ENCODE measurements around the gene MICA. TPM values are rescaled to one million over a fixed set of nuclear protein-coding genes. Genes with fewer than 3 reads are reported as not detected.
"Not testable (repeated sequence)": the region's sequence is repeated elsewhere in the genome, so short reads cannot be mapped to it uniquely, and the experiment has no call there.

Gene MICA
- total RNA-seq, 3 donors from 2014 or later: 4.0 to 6.4 (median 4.7) TPM

DNA sequence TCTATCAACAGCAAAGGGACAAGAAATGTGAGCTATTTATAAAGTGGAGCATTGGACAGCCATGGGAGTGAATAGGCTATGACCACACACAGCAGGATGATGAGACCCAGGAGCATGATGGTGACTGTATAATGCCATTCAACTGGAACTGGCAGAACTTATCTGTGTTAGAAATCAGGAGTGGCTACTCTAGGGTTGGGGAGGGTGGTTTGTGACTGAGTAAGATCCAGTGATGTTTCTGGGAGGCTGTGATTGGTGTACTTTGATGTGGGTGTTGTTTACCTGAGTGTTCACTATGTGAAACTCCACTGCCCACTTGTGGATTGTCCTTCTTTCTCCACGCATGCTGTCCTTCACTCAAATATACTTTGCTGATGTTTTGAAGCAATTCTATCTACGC, 34.9 kb upstream of the MICA start:
- H3K27me3 Mint-ChIP-seq (ENCODE audit: low read depth): peaks cover 31% of the 10 kb centered on the region

GRCh38 chr6:31374118-31374517, 29.3 kb upstream of the MICA start:
- H3K9me3 Mint-ChIP-seq: peaks cover 10% of the 10 kb centered on the region
- not testable (repeated sequence) for ATAC-seq; H3K36me3 Mint-ChIP-seq (ENCODE audit: insufficient read depth); H3K4me1 Mint-ChIP-seq (ENCODE audit: low read depth); H3K4me3 Mint-ChIP-seq; DNase-seq
- H3K27me3 Mint-ChIP-seq (ENCODE audit: low read depth): peaks cover 26% of the 10 kb centered on the region

More for the DNA sequence above, 34.9 kb upstream of the MICA start:
- Mint-ChIP-seq H3K36me3 (ENCODE audit: insufficient read depth) (peaks cover 7% of the 10 kb centered on the region), H3K9me3 (peaks cover 10% of the 10 kb centered on the region), H3K4me3 (no peak overlapping the region), H3K4me1 (ENCODE audit: low read depth) (peaks cover 27% of the 10 kb centered on the region)
- DNase-seq (no peak), ATAC-seq (no peak)

DNA sequence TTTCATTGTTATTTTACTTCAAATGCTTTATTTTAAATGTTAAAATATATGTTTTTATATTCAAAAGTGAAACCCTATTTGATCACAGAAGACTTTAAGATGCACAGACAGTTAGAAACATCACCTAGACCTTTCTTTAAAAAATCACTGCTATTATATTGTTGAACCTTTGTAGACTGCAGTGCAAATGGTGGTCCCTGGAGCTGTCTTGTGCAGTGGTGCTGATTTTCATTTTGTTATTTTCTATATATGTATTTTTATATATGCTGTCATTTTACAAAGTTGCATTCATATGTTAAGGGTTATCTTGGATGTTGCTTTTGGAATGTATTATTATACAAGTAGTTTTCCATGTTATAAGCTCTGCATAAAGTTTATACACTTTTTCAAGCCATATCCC, 27.7 kb upstream of the MICA start:
- no peak overlapping the region for H3K4me3 Mint-ChIP-seq
- H3K36me3 Mint-ChIP-seq (ENCODE audit: insufficient read depth): peaks cover 5% of the 10 kb centered on the region
- H3K4me1 Mint-ChIP-seq (ENCODE audit: low read depth): peaks cover 3% of the 10 kb centered on the region
- peaks cover 27% of the 10 kb centered on the region for H3K27me3 Mint-ChIP-seq (ENCODE audit: low read depth)
- peaks cover 10% of the 10 kb centered on the region for H3K9me3 Mint-ChIP-seq
- DNase-seq: no peak
- no peak for ATAC-seq

- H3K9me3 Mint-ChIP-seq: peaks cover 8% of the 10 kb centered on the region
- H3K4me1 Mint-ChIP-seq (ENCODE audit: low read depth): peaks cover 2% of the 10 kb centered on the region
- ATAC-seq (no peak), DNase-seq (no peak)
- peaks cover 4% of the 10 kb centered on the region for H3K36me3 Mint-ChIP-seq (ENCODE audit: insufficient read depth)
- no peak overlapping the region for H3K4me3 Mint-ChIP-seq
- peaks cover 28% of the 10 kb centered on the region for H3K27me3 Mint-ChIP-seq (ENCODE audit: low read depth)
These were observed 26.4 kb upstream of the MICA start for GRCh38 chr6:31377029-31377428.

GRCh38 chr6:31378062-31378720, 25.2 kb upstream of the MICA start:
- no peak overlapping the region for H3K4me3 Mint-ChIP-seq
- H3K36me3 Mint-ChIP-seq (ENCODE audit: insufficient read depth): no peaks in the 10 kb centered on the region
- DNase-seq: no peak
- H3K4me1 Mint-ChIP-seq (ENCODE audit: low read depth): no peaks in the 10 kb centered on the region
- H3K27me3 Mint-ChIP-seq (ENCODE audit: low read depth): peaks cover 25% of the 10 kb centered on the region
- no peaks in the 10 kb centered on the region for H3K9me3 Mint-ChIP-seq
- no peak for ATAC-seq

DNA sequence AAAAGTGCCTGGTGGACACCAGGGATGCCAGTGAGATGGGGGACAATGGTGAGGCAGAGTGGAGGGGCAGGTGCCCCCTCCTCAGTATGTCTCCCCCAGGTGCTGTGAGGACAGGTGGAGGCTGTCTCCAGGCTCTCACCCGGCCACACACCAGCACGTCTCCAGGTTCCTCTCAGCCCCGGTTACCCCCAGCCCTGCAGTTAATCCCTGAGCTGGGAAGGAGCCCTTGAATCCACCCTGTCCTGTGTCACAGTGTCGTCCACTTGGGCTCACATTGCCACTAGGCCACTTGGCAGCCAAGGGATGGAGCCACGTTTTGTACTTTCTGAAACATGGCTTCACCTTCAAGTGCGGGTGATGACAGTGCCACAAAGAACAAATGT, 24.7 kb upstream of the MICA start:
- H3K4me3 Mint-ChIP-seq: no peak overlapping the region
- no peaks in the 10 kb centered on the region for H3K36me3 Mint-ChIP-seq (ENCODE audit: insufficient read depth)
- H3K9me3 Mint-ChIP-seq: no peaks in the 10 kb centered on the region
- no peak for ATAC-seq
- no peaks in the 10 kb centered on the region for H3K4me1 Mint-ChIP-seq (ENCODE audit: low read depth)
- DNase-seq: no peak
- H3K27me3 Mint-ChIP-seq (ENCODE audit: low read depth): peaks cover 25% of the 10 kb centered on the region

- Mint-ChIP-seq H3K4me3 (no peak overlapping the region), H3K36me3 (ENCODE audit: insufficient read depth) (no peaks in the 10 kb centered on the region), H3K4me1 (ENCODE audit: low read depth) (no peaks in the 10 kb centered on the region), H3K9me3 (no peaks in the 10 kb centered on the region), H3K27me3 (ENCODE audit: low read depth) (peaks cover 25% of the 10 kb centered on the region)
- no peak for DNase-seq
- ATAC-seq: no peak
These were observed 23.5 kb upstream of the MICA start for GRCh38 chr6:31379850-31380249.

- no peaks in the 10 kb centered on the region for H3K36me3 Mint-ChIP-seq (ENCODE audit: insufficient read depth)
These were observed 21.7 kb upstream of the MICA start for GRCh38 chr6:31381666-31382065.

DNA sequence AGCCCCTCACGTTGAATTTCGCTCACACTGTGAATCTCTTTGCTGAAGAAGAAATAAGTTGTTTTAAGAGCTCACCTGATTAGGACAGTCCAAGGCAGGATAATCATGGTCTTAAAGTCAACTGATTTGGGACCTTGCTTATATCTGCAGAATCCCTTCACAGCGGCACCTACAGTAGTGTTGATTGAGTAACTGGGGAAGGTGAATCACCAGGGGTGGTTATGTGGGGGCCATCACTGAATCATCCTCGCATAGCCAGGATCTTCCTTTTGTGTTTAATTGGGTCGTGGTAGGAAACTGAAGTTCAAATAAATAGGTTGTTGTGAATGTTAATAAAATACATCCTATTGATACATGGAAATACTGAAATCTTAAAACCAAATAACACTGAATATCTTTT, 20.2 kb upstream of the MICA start:
- DNase-seq (no peak), ATAC-seq (peak; percentile 83 to 90)
- Mint-ChIP-seq H3K36me3 (ENCODE audit: insufficient read depth) (no peaks in the 10 kb centered on the region), H3K9me3 (no peaks in the 10 kb centered on the region), H3K27me3 (ENCODE audit: low read depth) (peaks cover 18% of the 10 kb centered on the region), H3K4me1 (ENCODE audit: low read depth) (no peaks in the 10 kb centered on the region), H3K4me3 (no peak overlapping the region)

More at GRCh38 chr6:31381666-31382065, 21.7 kb upstream of the MICA start:
- ATAC-seq: no peak
- Mint-ChIP-seq H3K4me1 (ENCODE audit: low read depth) (no peaks in the 10 kb centered on the region), H3K4me3 (no peak overlapping the region), H3K27me3 (ENCODE audit: low read depth) (peaks cover 25% of the 10 kb centered on the region), H3K9me3 (no peaks in the 10 kb centered on the region)
- no peak for DNase-seq

- H3K9me3 Mint-ChIP-seq: no peaks in the 10 kb centered on the region
- H3K27me3 Mint-ChIP-seq (ENCODE audit: low read depth): peaks cover 2% of the 10 kb centered on the region
- H3K36me3 Mint-ChIP-seq (ENCODE audit: insufficient read depth): no peaks in the 10 kb centered on the region
- no peaks in the 10 kb centered on the region for H3K4me1 Mint-ChIP-seq (ENCODE audit: low read depth)
- ATAC-seq: no peak
- no peak overlapping the region for H3K4me3 Mint-ChIP-seq
- DNase-seq: no peak
These were observed 18.4 kb upstream of the MICA start for GRCh38 chr6:31385041-31385440.

GRCh38 chr6:31386099-31386498, 17.3 kb upstream of the MICA start:
- Mint-ChIP-seq H3K4me1 (ENCODE audit: low read depth) (no peaks in the 10 kb centered on the region), H3K9me3 (no peaks in the 10 kb centered on the region), H3K36me3 (ENCODE audit: insufficient read depth) (no peaks in the 10 kb centered on the region), H3K27me3 (ENCODE audit: low read depth) (peaks cover under 1% of the 10 kb centered on the region), H3K4me3 (no peak overlapping the region)
- ATAC-seq: no peak
- no peak for DNase-seq

GRCh38 chr6:31386977-31387376, 16.4 kb upstream of the MICA start:
- no peak overlapping the region for H3K4me3 Mint-ChIP-seq
- no peaks in the 10 kb centered on the region for H3K36me3 Mint-ChIP-seq (ENCODE audit: insufficient read depth)
- DNase-seq: no peak

DNA sequence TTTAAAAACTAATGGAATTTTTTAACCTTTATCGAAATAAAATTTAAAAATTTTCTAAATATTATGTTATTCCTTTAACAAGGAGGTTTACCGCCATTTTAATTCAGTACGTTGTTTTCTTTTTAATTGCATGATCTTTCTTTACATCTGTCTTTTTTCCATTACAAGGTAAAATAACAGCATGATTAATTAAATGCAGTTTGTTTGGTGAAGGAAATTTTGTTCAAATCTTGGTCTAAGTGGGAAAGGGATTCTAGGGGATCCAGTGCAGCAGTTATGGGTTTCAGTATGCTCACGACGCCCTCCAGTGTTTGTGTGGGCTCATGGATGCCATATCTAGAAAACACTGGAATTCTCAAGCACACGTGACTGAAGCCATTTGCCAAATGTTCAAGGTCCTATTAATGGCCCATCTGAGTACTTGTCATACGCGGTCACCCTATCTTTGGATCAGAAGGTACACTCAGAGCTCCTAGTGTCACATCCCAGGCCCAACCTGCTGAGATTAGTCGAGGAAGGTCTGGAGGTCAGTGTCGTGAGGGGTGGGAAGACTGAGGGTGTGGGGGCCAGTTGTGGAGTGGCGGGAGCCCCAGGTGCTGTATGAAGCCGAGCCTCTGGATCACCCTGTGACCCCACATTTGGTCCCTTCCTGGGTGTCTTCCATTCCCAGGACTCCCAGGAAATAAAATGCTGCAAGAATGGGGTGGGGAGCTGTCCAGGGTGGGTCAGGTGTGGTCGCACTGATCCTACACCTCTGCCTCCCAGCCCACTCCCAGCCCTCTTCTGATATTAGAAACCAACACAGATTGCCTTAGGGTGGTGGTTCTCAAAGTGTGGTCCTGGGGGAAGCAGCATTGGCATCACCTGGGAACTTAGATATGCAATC, 14.2 kb upstream of the MICA start:
- not testable (repeated sequence) for H3K4me3 Mint-ChIP-seq; H3K27me3 Mint-ChIP-seq (ENCODE audit: low read depth); ATAC-seq

More at GRCh38 chr6:31386977-31387376, 16.4 kb upstream of the MICA start:
- no peak for ATAC-seq
- no peaks in the 10 kb centered on the region for H3K4me1 Mint-ChIP-seq (ENCODE audit: low read depth)
- no peaks in the 10 kb centered on the region for H3K9me3 Mint-ChIP-seq
- H3K27me3 Mint-ChIP-seq (ENCODE audit: low read depth): no peaks in the 10 kb centered on the region

GRCh38 chr6:31389802-31390132, 13.6 kb upstream of the MICA start:
- not testable (repeated sequence) for ATAC-seq; H3K4me3 Mint-ChIP-seq; DNase-seq; H3K36me3 Mint-ChIP-seq (ENCODE audit: insufficient read depth); H3K9me3 Mint-ChIP-seq; H3K4me1 Mint-ChIP-seq (ENCODE audit: low read depth); H3K27me3 Mint-ChIP-seq (ENCODE audit: low read depth)

More for the DNA sequence above, 14.2 kb upstream of the MICA start:
- DNase-seq; H3K36me3 Mint-ChIP-seq (ENCODE audit: insufficient read depth); H3K9me3 Mint-ChIP-seq; H3K4me1 Mint-ChIP-seq (ENCODE audit: low read depth): not testable (repeated sequence)

DNA sequence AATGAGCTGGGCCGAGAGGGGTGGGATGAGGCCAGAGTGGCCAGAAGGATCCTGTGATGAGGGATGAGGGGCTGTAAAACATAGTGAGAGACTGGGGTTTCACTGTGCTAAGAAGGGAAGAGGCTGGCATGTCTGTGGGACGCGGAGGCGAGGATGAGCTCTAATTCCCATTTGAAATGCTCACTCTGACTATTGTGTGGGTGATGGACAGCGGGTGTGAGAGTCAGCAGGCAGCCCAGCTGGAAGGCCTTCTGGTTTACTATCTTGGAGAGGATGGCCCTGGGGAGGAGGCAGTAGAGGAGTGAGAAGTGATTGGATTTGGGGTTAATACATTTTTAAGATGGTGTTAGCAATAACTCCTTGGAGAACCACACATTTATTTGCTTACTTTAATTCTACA, 9.5 kb upstream of the MICA start:
- no peaks in the 10 kb centered on the region for H3K27me3 Mint-ChIP-seq (ENCODE audit: low read depth)
- peaks cover 10% of the 10 kb centered on the region for H3K4me1 Mint-ChIP-seq (ENCODE audit: low read depth)
- ATAC-seq: no peak
- DNase-seq: no peak
- H3K4me3 Mint-ChIP-seq: no peak overlapping the region
- H3K36me3 Mint-ChIP-seq (ENCODE audit: insufficient read depth): peaks cover 8% of the 10 kb centered on the region
- H3K9me3 Mint-ChIP-seq: no peaks in the 10 kb centered on the region

Measured in activated T-cell treated with anti-CD3 and anti-CD28 coated beads, Interleukin-2, amount 50 U/mL, for 4 hours (primary cell).